Measurements from ENCODE around the gene SLC38A2.

- TF ChIP-seq CTCF (IDR thresholded peaks at IDR 0.05), result peak; percentile 20 to 34 (median 29)
- TF ChIP-seq POLR2A (IDR thresholded peaks at IDR 0.05), result no peak
These were observed 29.1 kb upstream of the SLC38A2 start for GRCh38 chr12:46401662-46402061.

All from transverse colon (tissue), 3 donors.